GM21367 (cell line): ENCODE measurements around the gene PER1.
A peak's percentile ranks its signal among the peaks of the same experiment; 100 is the strongest.
"Not testable (repeated sequence)": the region's sequence is repeated elsewhere in the genome, so short reads cannot be mapped to it uniquely, and the experiment has no call there.

ENCODE experiments used
- ATAC-seq: cut with Tn5 transposase; IDR thresholded peaks from one replicate; pipeline ENCODE4 v1.9.1; 2021; ENCODE audit not compliant: unreplicated experiment

The PER1 gene

GRCh38 chr17:8152112-8152775, at the start of gene PER1:
Gene PER1 (minus strand): TSS chr17:8152404. CDS start chr17:8150706, 1,698 bp downstream.
- ATAC-seq: no peak

GRCh38 chr17:8192070-8192815, 40.0 kb upstream of the PER1 start:
- peak; percentile 29 for ATAC-seq

GRCh38 chr17:8190506-8190905, 38.3 kb upstream of the PER1 start:
- no peak for ATAC-seq

- peak; percentile 34 for ATAC-seq
Measured at GRCh38 chr17:8189711-8190477, 37.7 kb upstream of the PER1 start, which contains the start of gene BORCS6. Gene BORCS6 (minus strand): TSS chr17:8190180. CDS start chr17:8190140, 40 bp downstream.

- peak; percentile 1 for ATAC-seq
Measured at GRCh38 chr17:8189041-8189710, 37.0 kb upstream of the PER1 start.

GRCh38 chr17:8188263-8188839, 36.1 kb upstream of the PER1 start:
- no peak for ATAC-seq

- ATAC-seq: no peak
Measured at GRCh38 chr17:8187517-8188262, 35.5 kb upstream of the PER1 start.

GRCh38 chr17:8186787-8187516, 34.7 kb upstream of the PER1 start:
- ATAC-seq: no peak

GRCh38 chr17:8186446-8186786, 34.2 kb upstream of the PER1 start:
- ATAC-seq: no peak

GRCh38 chr17:8185582-8186445, 33.6 kb upstream of the PER1 start:
- ATAC-seq: no peak

- ATAC-seq: no peak
Measured at GRCh38 chr17:8176998-8177731, 25.0 kb upstream of the PER1 start.

GRCh38 chr17:8176197-8176940, 24.2 kb upstream of the PER1 start, which contains the start of gene TMEM107:
Gene TMEM107 (minus strand): TSS chr17:8176380. CDS start chr17:8176286, 94 bp downstream.
- ATAC-seq: peak; percentile 37

GRCh38 chr17:8175795-8176196, 23.6 kb upstream of the PER1 start:
- ATAC-seq: peak; percentile 5

- no peak for ATAC-seq
Measured at GRCh38 chr17:8173871-8174322, 21.7 kb upstream of the PER1 start.

GRCh38 chr17:8173056-8173870, 21.1 kb upstream of the PER1 start:
- peak; percentile 50 for ATAC-seq

- ATAC-seq: not testable (repeated sequence)
Measured at GRCh38 chr17:8170186-8170585, 18.0 kb upstream of the PER1 start.
